GM19455 (cell line): Measurements from ENCODE around the gene RAB12.
A peak's percentile ranks its signal among the peaks of the same experiment; 100 is the strongest.
"Not testable (repeated sequence)": the region's sequence is repeated elsewhere in the genome, so short reads cannot be mapped to it uniquely, and the experiment has no call there.

Experiments
- ATAC-seq: cut with Tn5 transposase; IDR thresholded peaks from one replicate; pipeline ENCODE4 v1.9.1; 2021; ENCODE audit not compliant: unreplicated experiment

Gene RAB12

GRCh38 chr18:8608795-8609658, at the start of gene RAB12:
RAB12 (plus strand) TSS chr18:8609437; CDS start chr18:8609440, 3 bp downstream.
- peak; percentile 77 for ATAC-seq

- ATAC-seq, result no peak
Observed at GRCh38 chr18:8559612-8560186, 49.5 kb upstream of the RAB12 start.

- no peak for ATAC-seq
Observed at GRCh38 chr18:8561123-8561910, 47.9 kb upstream of the RAB12 start.

GRCh38 chr18:8562070-8562469, 47.2 kb upstream of the RAB12 start:
- no peak for ATAC-seq

- ATAC-seq, result no peak
Observed at GRCh38 chr18:8562919-8563318, 46.3 kb upstream of the RAB12 start.

- ATAC-seq, result no peak
Observed at GRCh38 chr18:8571399-8571798, 37.8 kb upstream of the RAB12 start.

GRCh38 chr18:8573766-8574165, 35.5 kb upstream of the RAB12 start:
- ATAC-seq, result not testable (repeated sequence)

GRCh38 chr18:8584798-8585197, 24.4 kb upstream of the RAB12 start:
- ATAC-seq, result no peak

GRCh38 chr18:8586941-8587340, 22.3 kb upstream of the RAB12 start:
- no peak for ATAC-seq

- ATAC-seq, result no peak
Observed at GRCh38 chr18:8595445-8595844, 13.8 kb upstream of the RAB12 start.

GRCh38 chr18:8601277-8602032, 7.8 kb upstream of the RAB12 start:
- peak; percentile 59 for ATAC-seq

- ATAC-seq, result peak; percentile 18
Observed at GRCh38 chr18:8602040-8602439, 7.2 kb upstream of the RAB12 start.

GRCh38 chr18:8602557-8602956, 6.7 kb upstream of the RAB12 start:
- ATAC-seq, result no peak

- no peak for ATAC-seq
Observed at GRCh38 chr18:8603663-8604520, 5.3 kb upstream of the RAB12 start.

- ATAC-seq, result no peak
Observed at GRCh38 chr18:8605974-8606373, 3.3 kb upstream of the RAB12 start.

GRCh38 chr18:8607776-8608742, 1.2 kb upstream of the RAB12 start:
- no peak for ATAC-seq

- peak; percentile 26 for ATAC-seq
Observed at GRCh38 chr18:8609659-8610458, 622 bp downstream of the RAB12 start.

- no peak for ATAC-seq
Observed at GRCh38 chr18:8610459-8610851, 1.2 kb downstream of the RAB12 start.
